GM23248 (cell line): ENCODE measurements around the gene XKR3. TPM values are rescaled to one million over a fixed set of nuclear protein-coding genes. Genes with fewer than 3 reads are reported as not detected.
"Not testable (repeated sequence)": the region's sequence is repeated elsewhere in the genome, so short reads cannot be mapped to it uniquely, and the experiment has no call there.

Source experiments
- DNase-seq: peaks from one replicate; pipeline ENCODE4 v3.0.0-alpha.2; 2015
- H2AFZ ChIP-seq: fragments of 200-600 bp; sonication (generic); 2 replicates; pipeline ENCODE4 v1.6.1; 2016; ENCODE audit warnings: antibody characterized with exemption
- H3F3A ChIP-seq: fragments of 200-600 bp; sonication (generic); 2 replicates; pipeline ENCODE4 v1.6.1; 2016; ENCODE audit warnings: mild to moderate bottlenecking, antibody characterized with exemption, mixed run types; ENCODE audit not compliant: insufficient read depth
- H3K27ac ChIP-seq: fragments of 200-600 bp; sonication (generic); 2 replicates; pipeline ENCODE4 v1.5.1; 2016; ENCODE audit warnings: mild to moderate bottlenecking
- H3K27me3 ChIP-seq: fragments of 200-600 bp; sonication (generic); replicated peaks from 2 replicates; pipeline ENCODE4 v1.6.1; 2016; ENCODE audit warnings: mild to moderate bottlenecking; ENCODE audit not compliant: insufficient read depth
- H3K36me3 ChIP-seq: fragments of 200-600 bp; sonication (generic); 2 replicates; pipeline ENCODE4 v1.6.1; 2016; ENCODE audit warnings: low read depth, mild to moderate bottlenecking
- H3K4me1 ChIP-seq: fragments of 200-600 bp; sonication (generic); 2 replicates; pipeline ENCODE4 v1.6.1; 2016; ENCODE audit warnings: mild to moderate bottlenecking; ENCODE audit not compliant: insufficient read depth
- H3K4me2 ChIP-seq: fragments of 200-600 bp; sonication (generic); one replicate; pipeline ENCODE4 v1.6.1; 2016; ENCODE audit warnings: mild to moderate bottlenecking; ENCODE audit not compliant: unreplicated experiment
- H3K4me3 ChIP-seq: fragments of 200-600 bp; sonication (generic); 2 replicates; pipeline ENCODE4 v1.5.1; 2016; ENCODE audit warnings: mild to moderate bottlenecking
- H3K79me2 ChIP-seq: fragments of 200-600 bp; sonication (generic); 2 replicates; pipeline ENCODE4 v1.6.1; 2016; ENCODE audit warnings: mild to moderate bottlenecking; ENCODE audit not compliant: insufficient read depth
- H3K9ac ChIP-seq: fragments of 200-600 bp; sonication (generic); 2 replicates; pipeline ENCODE4 v1.6.1; 2016; ENCODE audit warnings: mild to moderate bottlenecking
- H3K9me2 ChIP-seq: fragments of 200-600 bp; sonication (generic); 2 replicates; pipeline ENCODE4 v1.6.1; 2016; ENCODE audit warnings: mixed run types, mild to moderate bottlenecking, moderate library complexity; ENCODE audit not compliant: insufficient read depth
- H3K9me3 ChIP-seq: fragments of 200-600 bp; sonication (generic); one replicate; pipeline ENCODE4 v1.6.1; 2017; ENCODE audit warnings: low read depth
- H4K20me1 ChIP-seq: fragments of 200-600 bp; sonication (generic); 2 replicates; pipeline ENCODE4 v1.6.0; 2016; ENCODE audit not compliant: insufficient read depth
- EZH2 ChIP-seq: fragments of 200-600 bp; sonication (generic); IDR thresholded peaks from 2 replicates; pipeline ENCODE4 v1.6.1; 2018; ENCODE audit warnings: antibody characterized with exemption, mild to moderate bottlenecking; ENCODE audit not compliant: insufficient read depth, poor library complexity, severe bottlenecking
- EZH2phosphoT487 ChIP-seq: fragments of 200-600 bp; sonication (generic); IDR thresholded peaks from 2 replicates; pipeline ENCODE4 v1.6.1; 2018; ENCODE audit warnings: antibody characterized with exemption, moderate library complexity, mild to moderate bottlenecking, low read depth; ENCODE audit not compliant: insufficient read depth
- WGBS, 2 experiments: methylation state at CpG; one replicate each; pipeline ENCODE4 v1.1.6; 2015 to 2017; ENCODE audit warnings: low lambda C conversion rate in 2 of 2, low coverage in 1 of 2; ENCODE audit errors: missing lambda C conversion rate in 2 of 2; 5-methylcytosine and 5-hydroxymethylcytosine counted together
- in situ Hi-C: fragments of 300-500 bp; cut with MboI; formaldehyde crosslinking; loops from 2 replicates; pipeline ENCODE4 v1.15.0; 2020
- polyA plus RNA-seq: library from polyadenylated mRNA; unstranded; fragments of >200 nt; fragmentation: Nextera tagmentation; extraction: Ambion mirVana; gene quantifications from 2 replicates; pipeline ENCODE4 v1.2.1, GENCODE V29; 2016
- total RNA-seq: library from RNA; depleted of rRNA; stranded (reverse); fragments of >200 nt; shearing (Covaris generic); gene quantifications from 2 replicates; pipeline ENCODE4 v1.2.3, GENCODE V29; 2014; rRNA removed

XKR3 gene
- not detected in 2 replicates for total RNA-seq
- polyA plus RNA-seq = not detected in 2 replicates

GRCh38 chr22:16824716-16825687, at the start of gene XKR3:
Gene XKR3, minus strand, starts transcription at chr22:16825411. Its CDS starts 17,338 bp downstream, at chr22:16808073.
- Histone ChIP-seq H2AFZ (peak within 1 kb of the TSS; percentile 57), H3K4me1 (peaks cover 23% of the 10 kb centered on the region), H3K4me3 (peak within 1 kb of the TSS; percentile 58), H4K20me1 (no peaks in the 10 kb centered on the region), H3K9me2 (no peaks in the 10 kb centered on the region), H3K9ac (no peak within 1 kb of the TSS), H3F3A (no peaks in the 10 kb centered on the region), H3K36me3 (no peaks in the 10 kb centered on the region), H3K4me2 (peak within 1 kb of the TSS; percentile 72), H3K27me3 (no peaks in the 10 kb centered on the region), H3K27ac (no peak within 1 kb of the TSS), H3K79me2 (no peaks in the 10 kb centered on the region), H3K9me3 (no peaks in the 10 kb centered on the region)
- in situ Hi-C loops = no loop called here
- TF ChIP-seq EZH2phosphoT487 (no peak), EZH2 (no peak)
- DNase-seq = peak; percentile 77
- 25% methylated on average over 9 of the region's 9 CpGs for WGBS, 2 experiments

- H3F3A ChIP-seq, H3K9me3 ChIP-seq, H3K4me2 ChIP-seq, H2AFZ ChIP-seq, H3K4me1 ChIP-seq, H3K79me2 ChIP-seq, H4K20me1 ChIP-seq, in situ Hi-C loops, H3K9me2 ChIP-seq, H3K4me3 ChIP-seq, H3K27ac ChIP-seq, H3K27me3 ChIP-seq, H3K36me3 ChIP-seq: not testable (repeated sequence)
- H3K9ac ChIP-seq = peak overlapping the region; percentile 50
- WGBS, 2 experiments = 47 to 55% methylated on average over 6 of the region's 6 CpGs
- DNase-seq = peak; percentile 29
Measured at GRCh38 chr22:16869640-16870039, 44.4 kb upstream of the XKR3 start.

- peak; percentile 43 for DNase-seq
- in situ Hi-C loops = no loop called here
- Histone ChIP-seq H3K27ac (no peak overlapping the region), H4K20me1 (no peaks in the 10 kb centered on the region), H3K9me3 (no peaks in the 10 kb centered on the region), H3K9me2 (no peaks in the 10 kb centered on the region), H3K9ac (no peak overlapping the region), H3K36me3 (no peaks in the 10 kb centered on the region), H3K4me1 (peaks cover 7% of the 10 kb centered on the region), H3K4me2 (no peak overlapping the region), H3K4me3 (no peak overlapping the region), H3K27me3 (no peaks in the 10 kb centered on the region), H2AFZ (no peak overlapping the region), H3K79me2 (no peaks in the 10 kb centered on the region), H3F3A (no peaks in the 10 kb centered on the region)
- TF ChIP-seq EZH2phosphoT487 (no peak), EZH2 (no peak)
- 54 to 60% methylated on average over 3 of the region's 3 CpGs for WGBS, 2 experiments
Measured at GRCh38 chr22:16866167-16866566, 41.0 kb upstream of the XKR3 start.

GRCh38 chr22:16856851-16857250, 31.6 kb upstream of the XKR3 start:
- H3K4me2 ChIP-seq, H3K27me3 ChIP-seq, in situ Hi-C loops, H3K9me3 ChIP-seq, H3F3A ChIP-seq, H3K4me3 ChIP-seq, H3K36me3 ChIP-seq, H3K27ac ChIP-seq, H3K79me2 ChIP-seq, H3K9ac ChIP-seq, H3K4me1 ChIP-seq, DNase-seq, H4K20me1 ChIP-seq, H3K9me2 ChIP-seq, H2AFZ ChIP-seq: not testable (repeated sequence)
- 71% methylated on average over 9 of the region's 9 CpGs for WGBS, 2 experiments
